A673 (cell line): ENCODE data around the gene AOPEP.
"Not testable (repeated sequence)": the region's sequence is repeated elsewhere in the genome, so short reads cannot be mapped to it uniquely, and the experiment has no call there.

Experiments
- EZH2 ChIP-seq: fragments of 200-600 bp; sonication (generic); IDR thresholded peaks from 2 replicates; pipeline ENCODE4 v1.6.1; 2017; ENCODE audit warnings: borderline replicate concordance, low read depth, mild to moderate bottlenecking, mixed read lengths, antibody characterized with exemption, low read length; ENCODE audit not compliant: poor library complexity, severe bottlenecking
- TF ChIP-seq, protein P1 (sequence below): fragments of 300-800, 200-600 bp; sonication (generic); conservative IDR thresholded peaks from 2 replicates; pipeline ENCODE4 v1.5.1; 2017; ENCODE audit warnings: low read depth, mild to moderate bottlenecking, antibody characterized with exemption, low read length, moderate library complexity, mixed read lengths

DNA sequence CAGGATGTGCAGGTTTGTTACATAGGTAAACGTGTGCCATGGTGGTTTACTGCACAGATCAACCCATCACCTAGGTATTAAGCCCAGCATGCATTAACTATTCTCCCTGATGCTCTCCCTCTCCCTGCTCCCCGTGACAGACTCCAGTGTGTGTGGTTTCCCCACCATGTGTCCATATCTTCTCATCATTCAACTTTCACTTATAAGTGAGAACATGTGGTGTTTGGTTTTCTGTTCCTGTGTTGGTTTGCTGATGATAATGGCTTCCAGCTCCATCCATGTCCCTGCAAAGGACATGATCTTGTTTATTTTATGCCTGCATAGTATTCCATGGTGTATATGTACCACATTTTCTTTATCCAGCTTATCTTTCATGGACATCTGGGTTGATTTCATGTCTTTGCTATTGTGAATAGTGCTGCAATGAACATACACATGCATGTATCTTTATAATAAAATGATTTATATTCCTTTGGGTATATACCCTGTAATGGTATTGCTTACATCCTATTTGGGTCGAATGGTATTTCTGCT is 103.6 kb downstream of the AOPEP start:
- TF ChIP-seq, protein P1, sequence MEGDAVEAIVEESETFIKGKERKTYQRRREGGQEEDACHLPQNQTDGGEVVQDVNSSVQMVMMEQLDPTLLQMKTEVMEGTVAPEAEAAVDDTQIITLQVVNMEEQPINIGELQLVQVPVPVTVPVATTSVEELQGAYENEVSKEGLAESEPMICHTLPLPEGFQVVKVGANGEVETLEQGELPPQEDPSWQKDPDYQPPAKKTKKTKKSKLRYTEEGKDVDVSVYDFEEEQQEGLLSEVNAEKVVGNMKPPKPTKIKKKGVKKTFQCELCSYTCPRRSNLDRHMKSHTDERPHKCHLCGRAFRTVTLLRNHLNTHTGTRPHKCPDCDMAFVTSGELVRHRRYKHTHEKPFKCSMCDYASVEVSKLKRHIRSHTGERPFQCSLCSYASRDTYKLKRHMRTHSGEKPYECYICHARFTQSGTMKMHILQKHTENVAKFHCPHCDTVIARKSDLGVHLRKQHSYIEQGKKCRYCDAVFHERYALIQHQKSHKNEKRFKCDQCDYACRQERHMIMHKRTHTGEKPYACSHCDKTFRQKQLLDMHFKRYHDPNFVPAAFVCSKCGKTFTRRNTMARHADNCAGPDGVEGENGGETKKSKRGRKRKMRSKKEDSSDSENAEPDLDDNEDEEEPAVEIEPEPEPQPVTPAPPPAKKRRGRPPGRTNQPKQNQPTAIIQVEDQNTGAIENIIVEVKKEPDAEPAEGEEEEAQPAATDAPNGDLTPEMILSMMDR: not testable (repeated sequence)
- not testable (repeated sequence) for TF ChIP-seq EZH2
